Measurements from ENCODE around the gene PCTP. TPM values are rescaled to one million over a fixed set of nuclear protein-coding genes. Genes with fewer than 3 reads are reported as not detected.

The PCTP gene
- total and polyA plus RNA-seq, 9 of the 15 experiments (the other 6 are each of a cell fraction or from before 2014, with no cell fraction given): 10.9 to 62.3 (median 41.2) TPM

- intact Hi-C loops (cut with micrococcal nuclease): no loop called here
- ATAC-seq (no peak), FAIRE-seq (no peak)
Observed at GRCh38 chr17:55702150-55702549, 48.7 kb upstream of the PCTP start.

GRCh38 chr17:55704401-55704800 is 46.5 kb upstream of the PCTP start:
- FAIRE-seq (no peak), ATAC-seq (no peak), DNase-seq (ENCODE audit: extremely low read depth in 1 of 4, low spot score in 3 of 4) (no peak)
- H3K4me1 ChIP-seq (replicated peaks in 1 of 2; ENCODE audit: control insufficient read depth in 2 of 2, insufficient read depth in 2 of 2, low read length in 2 of 2): no peaks in the 10 kb centered on the region; a peak in 1 of 5 replicates
- no peak overlapping the region for H2AFZ ChIP-seq (ENCODE audit: low read depth, low read length)
- in situ Hi-C loops (cut with MboI): no loop called here
- WGBS (ENCODE audit: insufficient coverage, low coverage, missing lambda C conversion rate): 7% methylated on average over 1 of the region's 1 CpG
- no peaks in the 10 kb centered on the region for H3K9me1 ChIP-seq (ENCODE audit: control insufficient read depth, insufficient read depth, low read length)
- no peaks in the 10 kb centered on the region for H4K20me1 ChIP-seq (replicated peaks; ENCODE audit: control insufficient read depth, insufficient read depth, low read length)
- BruUV-seq (replicated peaks): no TSS peak
- CTCF ChIA-PET (ENCODE audit: low intra/inter-chr PET ratio): no interaction called here
- no peaks in the 10 kb centered on the region for H3K79me2 ChIP-seq (ENCODE audit: control insufficient read depth, insufficient read depth, low read length)
- H3K36me3 ChIP-seq (ENCODE audit: control insufficient read depth, insufficient read depth, low read length): no peaks in the 10 kb centered on the region
- H3K9ac ChIP-seq (ENCODE audit: insufficient read depth in 1 of 2, low read depth in 2 of 2, low read length in 2 of 2): no peak overlapping the region
- intact Hi-C loops (cut with micrococcal nuclease): no loop called here
- H3K9me3 ChIP-seq (replicated peaks; ENCODE audit: control insufficient read depth, insufficient read depth, low read depth, low read length): no peaks in the 10 kb centered on the region
- POLR2A ChIA-PET: interaction anchor here (1.0 kb wide), 1 partner anchor 14 kb away, joined by 3 read pairs; no protein-coding TSS in a partner anchor
- no peaks in the 10 kb centered on the region for H3K27me3 ChIP-seq (ENCODE audit: control insufficient read depth in 2 of 2, insufficient read depth in 2 of 2, low read length in 2 of 2)
- TF ChIP-seq ZNF384 (IDR thresholded peaks at IDR 0.05; ENCODE audit: low read depth, low read length) (no peak), CEBPG (CRISPR knock-in tag; IDR thresholded peaks at IDR 0.05) (no peak), CEBPG (tag; conservative IDR thresholded peaks at IDR 0.05 in 1 of 2, IDR thresholded peaks at IDR 0.05 in 1 of 2) (peak; percentile 33 to 48; a peak in 2 of 4 replicates), GTF2F1 (IDR thresholded peaks at IDR 0.05; ENCODE audit: low read depth, low read length) (no peak), SP2 (IDR thresholded peaks at IDR 0.05; ENCODE audit: extremely low read depth, low read depth, low read length, poor library complexity, severe bottlenecking) (no peak), NELFE (IDR thresholded peaks at IDR 0.05; ENCODE audit: insufficient read depth, insufficient read length) (no peak), PBX2 (CRISPR knock-in tag; IDR thresholded peaks at IDR 0.05; ENCODE audit: low read depth) (no peak), PBX2 (tag; conservative IDR thresholded peaks at IDR 0.05; ENCODE audit: low read depth) (peak; percentile 41; the same call in 1 of the 2 replicates), RBM15 (IDR thresholded peaks at IDR 0.05; ENCODE audit: insufficient read depth, low read length) (no peak), CEBPB (tag; IDR thresholded peaks at IDR 0.05) (peak; percentile 85), KLF10 (CRISPR knock-in tag; IDR thresholded peaks at IDR 0.05) (no peak)
- no peak overlapping the region for H3K4me2 ChIP-seq (ENCODE audit: insufficient read depth, low read length)
- no peak overlapping the region for H3K4me3 ChIP-seq
- H3K27ac ChIP-seq (ENCODE audit: extremely low read depth, low read depth, low read length): no peak overlapping the region

More at GRCh38 chr17:55702150-55702549, 48.7 kb upstream of the PCTP start:
- no peaks in the 10 kb centered on the region for H3K36me3 ChIP-seq (ENCODE audit: control insufficient read depth, insufficient read depth, low read length)
- no peaks in the 10 kb centered on the region for H3K4me1 ChIP-seq (replicated peaks in 1 of 2; ENCODE audit: control insufficient read depth in 2 of 2, insufficient read depth in 2 of 2, low read length in 2 of 2)
- POLR2A ChIA-PET: no interaction called here
- CTCF ChIA-PET (ENCODE audit: low intra/inter-chr PET ratio): no interaction called here
- H3K9me1 ChIP-seq (ENCODE audit: control insufficient read depth, insufficient read depth, low read length): no peaks in the 10 kb centered on the region
- no peaks in the 10 kb centered on the region for H3K79me2 ChIP-seq (ENCODE audit: control insufficient read depth, insufficient read depth, low read length)
- 4% methylated on average over 7 of the region's 7 CpGs for WGBS (ENCODE audit: insufficient coverage, low coverage, missing lambda C conversion rate)
- no peak for DNase-seq (ENCODE audit: extremely low read depth in 1 of 4, low spot score in 3 of 4)
- H3K27me3 ChIP-seq (ENCODE audit: control insufficient read depth in 2 of 2, insufficient read depth in 2 of 2, low read length in 2 of 2): peaks cover 0 to 4% of the 10 kb centered on the region in 2 experiments; a peak in 1 of 5 replicates
- no peak overlapping the region for H3K4me2 ChIP-seq (ENCODE audit: insufficient read depth, low read length)
- no peak overlapping the region for H3K9ac ChIP-seq (ENCODE audit: insufficient read depth in 1 of 2, low read depth in 2 of 2, low read length in 2 of 2)
- no peaks in the 10 kb centered on the region for H3K9me3 ChIP-seq (replicated peaks; ENCODE audit: control insufficient read depth, insufficient read depth, low read depth, low read length)
- no peak overlapping the region for H2AFZ ChIP-seq (ENCODE audit: low read depth, low read length)
- in situ Hi-C loops (cut with MboI): no loop called here
- no peak overlapping the region for H3K4me3 ChIP-seq
- BruUV-seq (replicated peaks): no TSS peak
- no peak overlapping the region for H3K27ac ChIP-seq (ENCODE audit: extremely low read depth, low read depth, low read length)
- no peaks in the 10 kb centered on the region for H4K20me1 ChIP-seq (replicated peaks; ENCODE audit: control insufficient read depth, insufficient read depth, low read length)
- TF ChIP-seq HNRNPK (IDR thresholded peaks at IDR 0.05; ENCODE audit: low read depth, low read length, poor library complexity, severe bottlenecking) (no peak), SRF (CRISPR knock-in tag; IDR thresholded peaks at IDR 0.05) (peak in 1 of 2 experiments; percentile 50; a peak in 1 of 4 replicates)
